ENCODE data around the gene AKR1B15.
"Not testable (repeated sequence)": the region's sequence is repeated elsewhere in the genome, so short reads cannot be mapped to it uniquely, and the experiment has no call there.

Gene AKR1B15

GRCh38 chr7:134548877-134549276 is at the start of gene AKR1B15:
AKR1B15 (plus strand) TSS chr7:134549110; CDS start chr7:134564620, 15,510 bp downstream.
- DNase-seq = no peak

GRCh38 chr7:134500406-134500805 is 48.5 kb upstream of the AKR1B15 start:
- DNase-seq = no peak

- DNase-seq = peak; percentile 7
These were observed 47.9 kb upstream of the AKR1B15 start for GRCh38 chr7:134500982-134501381.

- peak; percentile 39 for DNase-seq
These were observed 46.2 kb upstream of the AKR1B15 start for GRCh38 chr7:134502463-134503371.

GRCh38 chr7:134504660-134505164 is 44.2 kb upstream of the AKR1B15 start:
- no peak for DNase-seq

- DNase-seq = no peak
These were observed 43.1 kb upstream of the AKR1B15 start for GRCh38 chr7:134505856-134506255.

- DNase-seq = no peak
These were observed 39.9 kb upstream of the AKR1B15 start for GRCh38 chr7:134509010-134509409.

- DNase-seq = no peak
These were observed 38.3 kb upstream of the AKR1B15 start for GRCh38 chr7:134510646-134511045.

- DNase-seq = no peak
These were observed 36.6 kb upstream of the AKR1B15 start for GRCh38 chr7:134512271-134512670.

GRCh38 chr7:134513169-134513752 is 35.6 kb upstream of the AKR1B15 start:
- peak; percentile 71 for DNase-seq

GRCh38 chr7:134514106-134514505 is 34.8 kb upstream of the AKR1B15 start:
- peak; percentile 4 for DNase-seq

GRCh38 chr7:134514663-134515062 is 34.2 kb upstream of the AKR1B15 start:
- DNase-seq = peak; percentile 86

GRCh38 chr7:134515569-134516468 is 33.1 kb upstream of the AKR1B15 start:
- no peak for DNase-seq

GRCh38 chr7:134520130-134520529 is 28.8 kb upstream of the AKR1B15 start:
- DNase-seq = no peak

GRCh38 chr7:134522601-134523000 is 26.3 kb upstream of the AKR1B15 start:
- DNase-seq = no peak

GRCh38 chr7:134525449-134525848 is 23.5 kb upstream of the AKR1B15 start:
- not testable (repeated sequence) for DNase-seq

- DNase-seq = not testable (repeated sequence)
These were observed 22.2 kb upstream of the AKR1B15 start for GRCh38 chr7:134526552-134527248.

- no peak for DNase-seq
These were observed 20.9 kb upstream of the AKR1B15 start for GRCh38 chr7:134527979-134528371.

GRCh38 chr7:134528749-134529148 is 20.2 kb upstream of the AKR1B15 start:
- DNase-seq = no peak

- no peak for DNase-seq
These were observed 18.4 kb upstream of the AKR1B15 start for GRCh38 chr7:134530460-134530859.

GRCh38 chr7:134532180-134532953 is 16.5 kb upstream of the AKR1B15 start:
- no peak for DNase-seq

GRCh38 chr7:134532954-134533218 is 16.0 kb upstream of the AKR1B15 start:
- DNase-seq = no peak
